Activated CD4-positive, alpha-beta T cell treated with anti-CD3 and anti-CD28 coated beads, Interleukin-2, amount 50 U/mL, for 24 hours (primary cell): ENCODE results near the gene RAET1L.
"Not testable (repeated sequence)": the region's sequence is repeated elsewhere in the genome, so short reads cannot be mapped to it uniquely, and the experiment has no call there.

Experiments
- DNase-seq, 2 donors: peaks; one replicate each; pipeline ENCODE4 v3.0.0-alpha.2; 2020; ENCODE audit warnings: low read depth in 1 of 2, low spot score in 1 of 2

The RAET1L gene

DNA sequence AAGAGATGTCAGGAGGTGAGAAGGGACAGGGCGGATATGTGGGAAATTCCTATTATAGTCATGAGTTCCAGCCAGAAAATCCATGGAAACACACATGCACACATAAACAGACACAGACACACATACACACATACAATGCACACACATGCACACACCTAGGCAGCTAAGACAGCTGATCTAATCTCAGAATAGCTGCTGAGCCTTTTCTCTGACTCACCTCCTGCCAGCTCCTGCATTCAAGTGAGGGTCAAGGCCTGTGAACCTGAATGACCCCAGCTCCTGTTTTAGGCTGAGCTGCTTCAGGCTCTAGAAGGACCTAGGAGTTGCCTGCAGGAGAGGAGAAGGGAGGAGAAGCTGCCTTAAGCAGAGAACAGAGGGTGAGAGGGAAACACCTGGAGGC lies 21.6 kb upstream of the RAET1L start:
- no peak for DNase-seq

DNA sequence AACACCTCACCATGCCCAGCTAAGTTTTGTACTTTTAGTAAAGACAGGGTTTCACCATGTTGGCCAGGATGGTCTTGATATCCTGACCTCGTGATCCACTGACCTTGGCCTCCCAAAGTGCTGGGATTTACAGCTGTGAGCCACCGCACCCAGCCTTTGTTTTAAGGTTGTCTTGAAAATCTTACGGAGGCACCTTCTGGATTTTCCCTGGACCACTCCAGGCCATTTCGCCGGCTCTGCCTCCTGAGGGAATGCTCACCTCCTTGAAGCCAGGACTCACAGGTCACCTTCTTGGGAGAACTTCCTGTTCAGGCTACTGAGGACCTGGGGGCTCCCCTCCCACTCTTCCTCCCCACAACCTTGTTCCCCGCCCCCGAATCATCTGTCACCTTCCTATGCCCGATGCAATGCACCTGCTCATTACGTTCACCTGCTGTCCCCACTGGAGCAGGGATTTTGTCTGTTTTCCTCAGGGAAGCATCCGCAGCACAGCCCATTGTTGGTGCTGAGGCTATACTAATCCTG lies 19.4 kb upstream of the RAET1L start:
- no peak for DNase-seq

DNA sequence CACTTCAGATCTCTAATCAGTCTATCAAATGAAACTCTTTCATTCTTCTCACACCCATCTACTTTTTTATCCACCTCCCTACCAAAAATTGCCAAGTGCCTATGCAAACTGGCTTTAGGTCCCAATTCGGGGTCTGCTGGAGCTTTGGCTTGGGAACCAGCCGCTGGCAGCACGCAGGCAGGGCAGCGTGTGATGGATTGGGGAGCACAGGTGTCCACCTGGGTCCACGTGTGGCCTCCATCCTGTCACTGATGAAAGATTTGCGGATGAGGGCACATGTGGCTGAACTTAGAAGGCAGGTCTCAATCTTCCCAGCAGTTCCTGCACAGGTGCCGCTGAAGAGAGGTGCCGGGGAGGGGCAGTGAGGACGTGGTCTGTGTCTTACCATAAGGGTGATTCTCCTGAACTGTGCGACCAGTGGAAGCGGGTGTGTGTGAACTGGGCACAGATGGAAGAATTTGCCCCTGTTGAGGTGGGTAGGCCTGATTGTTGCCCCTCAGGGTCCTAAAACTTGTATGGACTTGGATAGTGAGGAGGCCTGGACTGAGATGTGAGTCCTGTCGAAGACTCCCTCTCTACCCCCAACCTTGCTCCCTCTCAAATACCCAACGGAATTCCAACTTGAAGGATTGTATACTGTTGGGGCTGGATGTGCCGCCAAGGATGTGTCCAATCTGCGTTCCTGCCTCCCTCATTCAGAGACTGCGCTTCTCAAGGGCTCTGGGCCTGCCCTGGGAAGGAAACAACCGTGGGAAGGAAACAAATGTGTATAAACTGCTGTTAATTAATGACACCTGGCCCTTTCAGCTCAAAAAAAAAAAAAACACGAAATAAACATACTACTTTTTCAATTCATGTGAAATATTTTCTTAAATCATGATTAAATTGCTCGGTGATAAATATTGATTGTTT lies 18.4 kb upstream of the RAET1L start:
- DNase-seq: no peak

DNA sequence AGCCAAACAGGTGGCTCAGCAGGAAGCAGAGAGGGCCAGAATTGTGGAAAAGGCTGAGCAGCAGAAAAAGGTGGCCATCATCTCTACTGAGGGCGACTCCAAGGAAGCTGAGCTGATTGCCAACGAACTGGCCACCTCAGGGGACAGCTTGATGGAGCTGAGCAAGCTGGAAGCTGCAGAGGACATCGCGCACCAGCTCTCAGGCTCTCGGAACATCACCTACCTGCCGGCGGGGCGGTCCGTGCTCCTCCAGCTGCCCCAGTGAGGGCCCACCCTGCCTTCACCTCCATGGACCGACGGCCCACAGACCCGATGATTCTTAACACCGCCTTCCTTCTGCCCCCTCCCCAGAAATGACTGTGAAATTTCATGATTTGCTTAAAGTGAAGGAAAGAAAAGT lies 17.8 kb upstream of the RAET1L start:
- DNase-seq: no peak

DNA sequence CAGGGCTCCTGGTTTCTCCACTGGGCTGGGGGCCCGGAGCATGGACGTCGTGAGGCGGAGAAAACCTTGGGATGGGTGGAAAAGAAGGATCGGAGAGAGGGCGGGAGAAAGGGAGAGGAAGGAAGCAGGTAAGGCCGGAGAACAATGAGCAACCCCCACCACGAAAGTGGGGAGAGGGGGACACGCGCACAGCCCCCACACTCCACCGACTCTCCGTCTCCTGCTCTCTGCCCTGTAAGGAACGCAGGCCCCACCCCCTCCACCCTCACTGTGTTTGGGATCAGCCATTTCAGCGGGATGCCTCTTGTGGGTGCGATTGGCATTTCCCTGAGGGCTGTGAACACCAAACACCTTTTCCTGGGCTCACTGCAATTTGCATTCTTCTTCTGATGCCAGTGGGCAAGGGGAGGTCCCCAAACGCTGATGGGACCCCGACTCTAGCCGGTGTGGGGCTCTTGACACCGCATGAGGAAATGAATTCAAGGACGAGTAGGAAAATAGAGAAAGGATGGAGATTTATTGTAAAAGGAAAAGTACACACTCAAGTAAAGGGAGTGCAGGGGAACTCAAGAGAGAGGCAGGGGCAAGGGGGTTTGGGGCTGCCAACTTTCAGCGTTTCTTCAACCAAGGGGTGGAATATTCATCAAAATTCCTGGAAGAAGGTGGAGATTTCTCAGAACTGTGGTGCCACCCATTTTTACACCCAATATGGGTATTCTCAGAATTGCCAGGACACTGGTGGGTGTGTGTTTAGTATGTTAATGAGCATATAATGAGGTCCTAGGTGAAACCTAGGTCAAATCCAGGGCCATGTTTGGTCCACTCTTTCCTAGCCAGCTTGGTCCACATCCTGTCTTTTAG lies 13.1 kb upstream of the RAET1L start:
- DNase-seq: no peak

DNA sequence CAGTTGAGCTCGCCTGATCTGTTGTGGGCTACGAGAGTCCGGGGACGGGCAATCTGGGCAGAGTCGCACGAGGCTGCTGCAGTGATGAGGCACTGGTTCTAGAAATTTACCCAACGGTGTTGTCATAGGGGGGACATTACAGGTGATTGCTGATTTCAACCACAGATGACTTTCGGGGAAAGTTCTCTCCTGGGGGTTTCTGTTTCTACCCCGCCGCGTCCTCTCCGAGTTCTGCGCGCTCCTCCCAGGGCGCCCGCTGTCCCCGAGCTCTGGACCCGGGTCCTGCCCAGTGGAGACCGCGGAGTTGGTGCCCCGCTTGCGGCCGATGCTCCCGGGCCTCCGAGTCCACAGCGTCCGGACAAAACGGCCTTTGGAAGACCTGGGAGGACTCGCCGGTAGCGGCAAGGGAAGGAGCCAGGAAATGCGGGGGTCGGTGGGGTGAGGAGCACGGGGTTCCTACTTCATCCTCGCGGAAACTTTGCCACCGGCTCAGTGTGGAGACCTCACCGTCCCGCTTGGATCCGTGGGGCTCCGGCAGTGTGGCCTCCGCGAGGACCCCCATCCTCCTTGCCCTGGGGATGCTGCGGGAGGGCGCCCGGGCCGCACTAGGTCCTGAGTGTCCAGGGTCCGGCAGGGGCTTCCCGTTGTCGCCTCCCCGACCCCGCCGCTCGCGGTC lies 12.3 kb upstream of the RAET1L start:
- no peak for DNase-seq

DNA sequence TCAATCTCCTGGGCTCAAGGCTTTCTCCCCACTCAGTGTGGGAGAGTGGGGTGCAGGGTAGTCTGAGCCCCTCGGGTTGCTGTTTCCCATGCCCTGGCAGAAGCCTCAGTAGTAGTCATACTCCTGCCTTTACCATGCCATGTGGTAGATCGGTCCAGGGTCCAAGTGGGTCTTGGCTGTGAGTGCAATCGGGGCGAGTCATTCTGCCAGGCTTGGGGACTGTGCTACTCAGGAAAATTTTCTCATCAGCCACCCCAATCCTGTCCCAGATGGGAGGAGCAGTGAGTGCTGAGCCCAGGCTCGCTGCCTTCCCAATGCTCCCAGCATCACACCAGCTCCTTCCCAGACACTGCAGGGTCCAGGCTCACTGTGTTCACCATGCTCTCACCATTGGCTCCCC lies 10.7 kb upstream of the RAET1L start:
- DNase-seq: no peak

DNA sequence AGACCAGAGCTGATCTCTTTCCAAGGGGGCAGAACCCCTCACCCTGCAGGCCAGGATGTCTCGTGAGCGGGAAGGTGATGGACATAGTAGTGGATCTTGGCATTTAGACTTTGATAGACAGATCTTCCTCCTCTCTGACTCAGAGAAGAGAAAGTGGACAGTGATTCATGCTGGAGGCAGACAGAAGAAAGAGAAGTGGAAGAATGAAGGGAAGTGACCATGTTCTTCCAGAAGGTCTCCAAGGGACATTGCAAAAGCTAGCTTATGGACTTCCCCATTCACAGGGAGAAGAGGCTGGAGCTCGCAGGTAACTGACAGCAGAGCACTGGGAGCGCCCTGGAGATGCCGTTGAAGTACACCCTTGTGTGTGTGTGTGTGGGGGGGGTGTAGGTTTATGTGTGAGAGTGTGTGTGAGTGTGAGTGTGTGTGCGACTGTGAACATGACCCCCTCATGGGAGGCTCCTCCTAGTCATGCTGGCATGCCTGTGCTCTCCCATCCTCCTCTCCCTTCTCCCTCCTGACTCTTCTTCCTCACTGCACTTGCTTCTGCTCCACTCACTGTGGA lies 8.0 kb upstream of the RAET1L start:
- DNase-seq: no peak

DNA sequence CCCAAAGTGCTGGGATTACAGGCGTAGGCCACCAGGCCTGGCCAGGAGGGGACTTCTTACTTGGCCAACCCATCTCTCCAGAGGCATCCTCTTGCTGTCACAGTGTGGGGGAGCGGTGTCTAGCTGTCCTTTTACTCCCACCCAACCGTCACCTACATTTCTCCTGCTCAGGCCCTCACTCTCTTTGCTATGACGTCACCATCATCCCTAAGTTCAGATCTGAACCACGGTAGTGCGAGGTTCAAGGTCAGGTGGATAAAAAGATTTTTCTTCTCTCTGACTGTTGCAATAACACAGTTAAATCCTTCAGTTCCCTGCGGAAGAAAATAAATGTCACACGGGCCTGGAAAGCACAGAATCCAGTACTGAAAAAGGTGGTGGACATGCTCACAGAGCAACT lies 7.3 kb upstream of the RAET1L start:
- no peak for DNase-seq

DNA sequence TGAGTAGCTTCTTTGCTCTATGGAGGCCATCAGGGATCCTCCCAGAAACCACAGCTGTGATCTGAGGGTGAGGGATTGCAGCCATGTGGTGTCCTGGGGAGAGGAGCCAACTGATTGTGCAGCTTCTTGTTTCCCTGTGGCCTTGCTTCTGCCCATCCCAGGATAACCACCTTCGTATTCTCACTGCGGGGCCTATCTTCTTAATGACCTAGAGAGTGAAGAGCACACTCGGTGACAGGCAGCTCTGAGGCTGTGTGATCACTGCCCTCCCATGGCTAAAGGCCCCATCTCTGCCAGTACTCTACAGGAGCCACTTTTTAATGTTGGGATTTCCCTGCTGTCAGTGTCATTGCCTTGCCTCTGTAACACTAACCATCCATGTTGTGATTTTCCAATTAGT lies 5.3 kb upstream of the RAET1L start:
- DNase-seq: no peak

DNA sequence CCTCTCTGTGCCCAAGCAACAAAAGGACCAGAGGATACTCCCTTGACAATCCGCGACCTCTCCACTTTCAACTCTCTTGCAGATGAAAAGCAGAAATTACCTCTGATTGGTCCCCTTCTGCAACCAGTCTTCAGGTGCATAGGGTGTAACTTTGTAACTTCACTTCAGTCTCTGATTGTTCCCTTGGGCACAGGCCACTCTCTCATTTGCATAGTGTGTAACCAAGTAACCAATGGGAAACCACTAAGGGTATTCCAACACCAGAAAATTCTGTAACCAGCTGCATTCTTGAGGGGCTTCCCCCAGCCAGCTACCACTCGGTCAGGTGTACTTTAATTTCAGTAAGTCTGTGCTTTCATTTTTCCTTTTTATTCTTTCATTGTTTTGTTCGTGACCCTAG lies 4.4 kb upstream of the RAET1L start:
- no peak for DNase-seq

DNA sequence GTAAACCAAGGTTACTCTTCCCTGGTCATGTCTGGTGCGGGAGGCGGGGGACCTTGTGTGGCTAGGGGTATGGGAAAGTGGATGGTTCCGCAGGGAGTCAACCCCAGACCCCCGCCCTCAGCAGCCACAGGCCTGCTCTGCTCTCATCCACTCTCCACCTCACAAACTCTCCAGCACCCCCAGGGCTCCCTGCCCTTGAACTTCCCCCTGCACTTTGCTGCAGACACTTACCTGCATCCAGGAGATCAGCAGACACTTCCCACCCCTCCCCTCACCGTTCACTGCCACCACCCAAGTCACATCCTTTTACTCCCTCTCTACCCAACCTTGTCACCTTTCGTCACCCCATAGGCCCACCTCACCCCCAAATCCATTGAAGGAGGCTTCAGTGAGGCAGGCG lies 3.9 kb upstream of the RAET1L start:
- no peak for DNase-seq

DNA sequence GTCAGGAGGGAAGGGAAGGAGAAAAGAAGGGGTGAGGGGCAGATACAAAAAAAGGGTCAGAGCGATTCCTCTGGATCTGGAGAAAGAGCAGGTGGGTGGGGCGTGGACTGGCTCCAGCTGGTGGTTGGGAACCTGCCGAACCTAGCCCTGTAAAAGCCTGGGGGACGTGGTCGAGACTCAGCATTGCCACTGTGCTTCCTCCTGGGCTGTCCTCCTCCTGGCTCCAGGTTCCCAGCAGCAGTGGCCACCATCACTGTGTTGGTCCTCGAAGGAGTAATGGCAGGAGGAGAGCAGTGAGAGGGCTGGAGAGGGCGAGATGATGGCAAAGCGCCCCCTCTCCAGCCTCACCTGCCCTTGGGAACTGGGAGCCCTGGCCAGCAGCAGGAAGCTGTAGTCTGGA lies 3.5 kb upstream of the RAET1L start:
- DNase-seq: no peak

DNA sequence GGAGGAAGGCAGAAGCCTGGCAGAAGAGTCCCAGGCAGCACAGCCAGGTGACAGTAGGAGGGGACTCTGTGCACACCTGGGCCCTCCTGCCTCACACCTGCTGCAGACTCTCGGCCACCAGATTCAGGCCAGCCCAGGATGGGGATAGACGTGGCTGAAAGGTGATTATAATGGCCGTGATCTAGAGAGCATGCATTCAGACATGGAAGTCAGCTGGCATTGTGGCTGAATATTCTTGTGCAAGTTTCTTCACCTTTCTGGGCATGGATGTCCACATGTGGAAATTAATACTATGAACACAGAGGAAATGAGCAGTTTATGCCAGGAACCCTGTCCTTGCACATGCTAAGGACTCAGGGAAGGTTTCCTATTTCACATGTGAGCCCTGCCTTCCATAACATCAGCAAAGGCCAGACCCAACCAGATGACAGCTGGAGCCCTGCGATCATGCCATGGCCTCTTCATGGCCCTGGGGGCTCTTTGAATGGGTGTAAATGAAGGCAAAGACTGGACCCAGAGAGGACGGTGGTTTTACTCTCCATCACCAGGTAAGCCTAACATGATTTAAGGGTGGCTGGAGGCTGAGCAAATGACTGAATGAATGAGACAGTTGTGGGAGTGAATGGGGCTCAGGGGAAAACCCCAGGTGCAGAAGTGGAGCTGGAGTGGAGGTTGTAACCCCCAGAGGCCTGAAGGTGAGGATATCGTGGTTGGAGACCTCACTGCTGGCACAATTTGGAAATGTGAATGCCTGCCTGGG lies 2.7 kb upstream of the RAET1L start:
- DNase-seq: no peak

DNA sequence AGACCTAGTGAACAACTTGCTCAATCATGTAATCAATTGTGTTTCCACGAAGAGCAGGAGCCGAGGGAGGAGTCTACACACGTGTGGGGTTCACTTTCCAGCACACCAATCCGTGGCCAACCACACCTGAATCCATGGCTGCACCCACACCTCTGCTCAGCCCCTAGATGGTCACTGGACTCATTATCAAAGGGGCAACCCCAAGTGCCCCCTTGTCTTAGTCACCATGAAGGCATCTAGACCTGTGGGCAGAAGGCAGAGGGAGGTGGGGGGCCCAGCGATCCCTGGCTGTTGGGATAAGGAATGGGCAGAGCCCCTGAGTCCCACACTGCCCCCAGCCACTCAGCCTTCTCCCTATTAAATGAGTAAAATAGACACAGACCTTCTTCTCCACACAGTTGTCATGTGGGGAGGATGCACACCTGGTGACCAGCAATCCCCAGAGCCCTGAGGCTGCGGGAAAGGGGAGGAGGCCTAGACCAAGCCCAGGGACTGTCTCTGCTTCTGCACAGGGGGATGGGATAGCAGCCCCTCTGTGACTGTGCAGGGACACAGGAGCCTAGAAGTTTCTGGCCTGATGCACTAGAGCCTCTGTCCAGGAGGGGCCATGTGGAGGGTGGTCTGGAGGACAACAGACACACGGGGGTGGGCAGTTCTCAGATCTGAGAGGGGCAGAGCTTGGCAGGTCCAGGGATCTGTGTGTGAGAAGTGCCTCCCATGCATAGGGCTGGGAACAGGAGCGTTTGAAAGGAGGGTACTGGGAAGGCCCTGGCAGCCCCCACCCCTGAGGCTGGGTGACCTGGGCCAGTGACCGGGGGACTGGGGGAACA lies 1.9 kb upstream of the RAET1L start:
- no peak for DNase-seq

DNA sequence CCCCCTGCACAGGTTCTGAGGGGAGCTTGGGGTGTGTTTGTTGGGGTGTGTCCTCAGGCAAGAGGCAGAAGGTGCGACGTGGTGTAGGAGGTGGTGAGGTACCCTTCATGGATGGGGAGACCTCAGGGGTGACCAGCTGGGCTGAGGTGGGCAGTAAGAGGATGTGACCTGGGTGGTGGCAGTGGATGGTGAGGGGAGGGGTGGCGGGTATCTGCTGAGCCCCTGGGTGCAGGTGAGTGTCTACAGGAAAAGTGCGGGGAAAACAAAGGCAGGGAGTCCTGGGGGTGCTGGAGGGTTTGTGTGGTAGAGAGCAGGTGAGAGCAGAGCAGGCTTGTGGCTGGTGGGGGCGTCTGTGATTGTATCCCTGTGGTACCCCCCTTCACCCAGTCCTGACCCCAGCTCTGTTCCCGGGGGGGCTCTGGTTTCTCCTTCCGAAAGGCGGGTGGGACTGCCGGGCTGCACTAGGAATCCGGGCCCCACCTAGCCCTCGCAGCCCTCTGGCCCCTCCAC lies 631 bp downstream of the RAET1L start:
- DNase-seq: no peak

DNA sequence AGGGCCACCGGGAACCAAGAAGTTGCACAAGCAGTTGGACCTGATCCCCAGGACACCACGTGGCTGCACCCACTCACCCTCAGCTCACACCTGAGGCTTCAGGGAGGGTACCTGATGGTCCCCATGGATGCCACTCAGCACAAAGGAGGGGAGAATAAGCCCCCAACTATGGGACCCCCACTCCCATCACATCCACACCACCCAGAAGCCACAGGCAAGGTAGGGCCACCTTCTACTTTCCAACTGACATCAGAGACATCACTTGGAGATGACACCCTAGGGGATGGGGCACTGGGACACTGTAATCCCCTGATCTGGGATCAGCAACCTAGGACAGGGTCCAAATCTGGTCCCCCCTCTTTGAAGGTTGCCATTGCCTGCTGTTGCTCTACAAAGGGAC lies 1.3 kb downstream of the RAET1L start:
- DNase-seq: not testable (repeated sequence)

DNA sequence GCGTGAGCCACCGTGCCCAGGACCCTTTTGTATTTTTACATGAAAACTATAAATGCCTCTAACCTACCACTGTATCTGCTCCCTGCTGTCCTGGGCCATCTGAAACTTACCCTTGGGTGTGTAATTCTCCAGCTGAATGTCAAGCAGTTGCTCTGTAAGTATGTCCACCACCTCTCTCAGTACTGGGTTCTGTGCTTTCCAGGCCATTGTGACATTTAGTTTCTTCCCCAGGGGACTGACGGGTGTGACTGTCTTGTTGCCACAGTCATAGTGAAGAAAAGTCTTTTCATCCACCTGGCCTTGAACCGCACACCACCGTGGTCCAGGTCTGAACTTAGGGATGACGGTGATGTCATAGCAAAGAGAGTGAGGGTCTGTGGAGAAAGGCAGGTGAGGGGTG lies 3.5 kb downstream of the RAET1L start:
- DNase-seq: not testable (repeated sequence)

DNA sequence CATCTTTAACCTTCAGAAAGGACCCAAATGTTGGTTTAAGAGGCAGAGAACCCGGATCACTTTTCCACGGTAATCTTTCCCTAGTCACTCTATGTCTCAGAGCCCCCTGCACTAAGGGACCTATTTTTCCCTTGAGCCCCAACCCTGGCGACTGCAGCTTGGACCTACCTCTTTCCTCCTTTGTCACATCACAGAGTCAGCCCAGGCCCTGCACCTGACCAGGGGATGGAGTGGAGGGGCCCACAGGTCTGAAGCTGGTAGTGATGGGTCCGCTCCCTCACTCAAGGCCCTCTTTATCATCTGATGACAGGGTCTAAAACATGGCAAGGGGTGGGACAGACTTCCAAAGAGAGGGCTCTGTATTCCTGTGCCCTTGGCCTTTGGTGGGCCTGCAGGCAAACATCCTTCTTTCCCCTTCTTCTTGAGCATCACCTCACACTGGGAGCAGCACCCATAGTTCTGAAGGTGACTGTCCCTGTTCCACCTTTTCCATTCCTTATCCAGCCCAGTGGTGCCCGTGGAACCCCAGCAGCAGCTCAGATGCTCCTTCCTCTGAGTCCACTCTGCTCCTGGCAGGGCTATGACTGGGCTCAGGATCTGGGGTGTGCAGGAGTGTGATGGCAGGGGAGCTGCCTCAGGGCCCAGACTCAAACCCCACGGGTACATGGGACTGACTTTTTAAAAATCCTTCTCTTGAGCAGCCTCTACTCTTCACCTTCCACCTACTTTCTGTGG lies 6.3 kb downstream of the RAET1L start:
- no peak for DNase-seq
